ENCODE results near the gene CCND1.

The CCND1 gene

GRCh38 chr11:69654660-69655478 is 13.9 kb downstream of the CCND1 start:
- no peak for DNase-seq

GRCh38 chr11:69655479-69656428 is 14.8 kb downstream of the CCND1 start:
- no peak for DNase-seq

- no peak for DNase-seq
These were observed 15.8 kb downstream of the CCND1 start for GRCh38 chr11:69656536-69657455.

- DNase-seq: no peak
These were observed 16.5 kb downstream of the CCND1 start for GRCh38 chr11:69657456-69657910.

GRCh38 chr11:69657911-69658625 is 17.1 kb downstream of the CCND1 start:
- DNase-seq: no peak

- no peak for DNase-seq
These were observed 17.9 kb downstream of the CCND1 start for GRCh38 chr11:69658626-69659450.

- DNase-seq: no peak
These were observed 18.6 kb downstream of the CCND1 start for GRCh38 chr11:69659591-69659990.

GRCh38 chr11:69660001-69660500 is 19.1 kb downstream of the CCND1 start:
- DNase-seq: no peak

GRCh38 chr11:69661413-69661715 is 20.4 kb downstream of the CCND1 start:
- DNase-seq: no peak

GRCh38 chr11:69662021-69662698 is 21.2 kb downstream of the CCND1 start:
- no peak for DNase-seq

GRCh38 chr11:69662806-69663205 is 21.9 kb downstream of the CCND1 start:
- DNase-seq: no peak

GRCh38 chr11:69663326-69663725 is 22.4 kb downstream of the CCND1 start:
- DNase-seq: no peak

GRCh38 chr11:69664103-69664775 is 23.3 kb downstream of the CCND1 start:
- DNase-seq: no peak

GRCh38 chr11:69664901-69665300 is 23.9 kb downstream of the CCND1 start:
- no peak for DNase-seq

GRCh38 chr11:69665669-69666068 is 24.7 kb downstream of the CCND1 start:
- no peak for DNase-seq

GRCh38 chr11:69666261-69666660 is 25.3 kb downstream of the CCND1 start:
- DNase-seq: no peak

- no peak for DNase-seq
These were observed 26.0 kb downstream of the CCND1 start for GRCh38 chr11:69666752-69667536.

GRCh38 chr11:69667619-69668604 is 27.0 kb downstream of the CCND1 start:
- DNase-seq: no peak

Data from DMS 273 treated with DMSO at 0.1 percent for 48 hours (cell line).